GM23248 (cell line): ENCODE results near the gene EFNA1. TPM values are rescaled to one million over a fixed set of nuclear protein-coding genes. Genes with fewer than 3 reads are reported as not detected.
"Not testable (repeated sequence)": the region's sequence is repeated elsewhere in the genome, so short reads cannot be mapped to it uniquely, and the experiment has no call there.

Experiments used
- DNase-seq: peaks from one replicate; pipeline ENCODE4 v3.0.0-alpha.2; 2015
- H2AFZ ChIP-seq: fragments of 200-600 bp; sonication (generic); 2 replicates; pipeline ENCODE4 v1.6.1; 2016; ENCODE audit warnings: antibody characterized with exemption
- H3F3A ChIP-seq: fragments of 200-600 bp; sonication (generic); 2 replicates; pipeline ENCODE4 v1.6.1; 2016; ENCODE audit warnings: mild to moderate bottlenecking, antibody characterized with exemption, mixed run types; ENCODE audit not compliant: insufficient read depth
- H3K27ac ChIP-seq: fragments of 200-600 bp; sonication (generic); 2 replicates; pipeline ENCODE4 v1.5.1; 2016; ENCODE audit warnings: mild to moderate bottlenecking
- H3K27me3 ChIP-seq: fragments of 200-600 bp; sonication (generic); replicated peaks from 2 replicates; pipeline ENCODE4 v1.6.1; 2016; ENCODE audit warnings: mild to moderate bottlenecking; ENCODE audit not compliant: insufficient read depth
- H3K36me3 ChIP-seq: fragments of 200-600 bp; sonication (generic); 2 replicates; pipeline ENCODE4 v1.6.1; 2016; ENCODE audit warnings: low read depth, mild to moderate bottlenecking
- H3K4me1 ChIP-seq: fragments of 200-600 bp; sonication (generic); 2 replicates; pipeline ENCODE4 v1.6.1; 2016; ENCODE audit warnings: mild to moderate bottlenecking; ENCODE audit not compliant: insufficient read depth
- H3K4me2 ChIP-seq: fragments of 200-600 bp; sonication (generic); one replicate; pipeline ENCODE4 v1.6.1; 2016; ENCODE audit warnings: mild to moderate bottlenecking; ENCODE audit not compliant: unreplicated experiment
- H3K4me3 ChIP-seq: fragments of 200-600 bp; sonication (generic); 2 replicates; pipeline ENCODE4 v1.5.1; 2016; ENCODE audit warnings: mild to moderate bottlenecking
- H3K79me2 ChIP-seq: fragments of 200-600 bp; sonication (generic); 2 replicates; pipeline ENCODE4 v1.6.1; 2016; ENCODE audit warnings: mild to moderate bottlenecking; ENCODE audit not compliant: insufficient read depth
- H3K9ac ChIP-seq: fragments of 200-600 bp; sonication (generic); 2 replicates; pipeline ENCODE4 v1.6.1; 2016; ENCODE audit warnings: mild to moderate bottlenecking
- H3K9me2 ChIP-seq: fragments of 200-600 bp; sonication (generic); 2 replicates; pipeline ENCODE4 v1.6.1; 2016; ENCODE audit warnings: mixed run types, mild to moderate bottlenecking, moderate library complexity; ENCODE audit not compliant: insufficient read depth
- H3K9me3 ChIP-seq: fragments of 200-600 bp; sonication (generic); one replicate; pipeline ENCODE4 v1.6.1; 2017; ENCODE audit warnings: low read depth
- H4K20me1 ChIP-seq: fragments of 200-600 bp; sonication (generic); 2 replicates; pipeline ENCODE4 v1.6.0; 2016; ENCODE audit not compliant: insufficient read depth
- EZH2 ChIP-seq: fragments of 200-600 bp; sonication (generic); IDR thresholded peaks from 2 replicates; pipeline ENCODE4 v1.6.1; 2018; ENCODE audit warnings: antibody characterized with exemption, mild to moderate bottlenecking; ENCODE audit not compliant: insufficient read depth, poor library complexity, severe bottlenecking
- EZH2phosphoT487 ChIP-seq: fragments of 200-600 bp; sonication (generic); IDR thresholded peaks from 2 replicates; pipeline ENCODE4 v1.6.1; 2018; ENCODE audit warnings: antibody characterized with exemption, moderate library complexity, mild to moderate bottlenecking, low read depth; ENCODE audit not compliant: insufficient read depth
- WGBS, 2 experiments: methylation state at CpG; one replicate each; pipeline ENCODE4 v1.1.6; 2015 to 2017; ENCODE audit warnings: low lambda C conversion rate in 2 of 2, low coverage in 1 of 2; ENCODE audit errors: missing lambda C conversion rate in 2 of 2; 5-methylcytosine and 5-hydroxymethylcytosine counted together
- in situ Hi-C: fragments of 300-500 bp; cut with MboI; formaldehyde crosslinking; loops from 2 replicates; pipeline ENCODE4 v1.15.0; 2020
- polyA plus RNA-seq: library from polyadenylated mRNA; unstranded; fragments of >200 nt; fragmentation: Nextera tagmentation; extraction: Ambion mirVana; gene quantifications from 2 replicates; pipeline ENCODE4 v1.2.1, GENCODE V29; 2016
- total RNA-seq: library from RNA; depleted of rRNA; stranded (reverse); fragments of >200 nt; shearing (Covaris generic); gene quantifications from 2 replicates; pipeline ENCODE4 v1.2.3, GENCODE V29; 2014

The EFNA1 gene
- total and polyA plus RNA-seq, 2 experiments from 2014 or later, result not detected

DNA sequence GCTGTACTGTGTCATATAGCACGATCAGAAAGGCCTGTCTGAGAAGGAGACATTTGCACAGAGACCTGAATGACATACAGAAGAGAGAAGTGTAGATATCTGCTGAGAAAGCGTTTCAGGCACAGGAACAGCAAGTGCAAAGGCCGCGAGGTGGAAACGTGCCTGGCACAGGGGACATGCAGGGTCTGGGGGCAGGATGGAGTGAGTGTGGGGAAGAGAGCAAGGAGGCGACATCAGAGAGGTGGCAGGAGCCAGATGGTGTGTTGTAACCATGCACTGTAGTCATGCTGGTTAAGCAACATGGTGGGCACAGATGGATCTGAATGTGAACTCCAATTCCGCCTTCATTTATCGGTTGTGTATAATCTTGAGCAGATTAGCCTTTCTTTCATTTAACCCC, 32.5 kb downstream of the EFNA1 start:
- H3K9ac ChIP-seq, result no peak overlapping the region
- no peaks in the 10 kb centered on the region for H4K20me1 ChIP-seq
- H3K9me3 ChIP-seq, result no peaks in the 10 kb centered on the region
- no peaks in the 10 kb centered on the region for H3K4me1 ChIP-seq
- peaks cover 10% of the 10 kb centered on the region; the same call in 1 of the 2 replicates for H3K27me3 ChIP-seq
- no peak overlapping the region for H3K4me2 ChIP-seq
- no peak overlapping the region for H3K27ac ChIP-seq
- H3F3A ChIP-seq, result no peaks in the 10 kb centered on the region
- in situ Hi-C loops, result no loop called here
- no peak for TF ChIP-seq EZH2phosphoT487
- TF ChIP-seq EZH2, result no peak
- no peaks in the 10 kb centered on the region for H3K36me3 ChIP-seq
- WGBS, 2 experiments, result 48 to 55% methylated on average over 8 of the region's 8 CpGs
- H3K4me3 ChIP-seq, result no peak overlapping the region
- no peak overlapping the region for H2AFZ ChIP-seq
- no peak for DNase-seq
- no peaks in the 10 kb centered on the region for H3K79me2 ChIP-seq
- H3K9me2 ChIP-seq, result no peaks in the 10 kb centered on the region

DNA sequence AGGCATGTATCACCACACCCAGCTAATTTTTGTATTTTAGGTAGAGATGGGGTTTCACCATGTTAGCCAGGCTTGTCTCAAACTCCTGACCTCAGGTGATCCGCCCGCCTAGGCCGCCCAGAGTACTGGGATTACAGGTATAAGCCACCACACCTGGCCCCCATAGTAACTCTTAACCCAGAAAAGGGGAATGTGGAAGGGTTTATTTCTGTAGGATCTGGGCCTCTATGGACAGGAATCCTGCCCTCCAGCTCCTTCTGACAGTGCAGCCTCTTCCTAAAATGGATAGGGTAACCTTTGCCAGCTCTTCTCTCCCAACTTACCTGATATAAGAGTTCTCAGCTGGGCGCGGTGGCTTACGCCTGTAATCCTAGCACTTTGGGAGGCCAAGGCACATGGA, 35.0 kb downstream of the EFNA1 start:
- 92 to 95% methylated on average over 6 of the region's 6 CpGs for WGBS, 2 experiments
- H3K27me3 ChIP-seq, H3F3A ChIP-seq, H3K4me1 ChIP-seq, H3K36me3 ChIP-seq, H3K9me2 ChIP-seq, H3K79me2 ChIP-seq, H3K9ac ChIP-seq, H3K9me3 ChIP-seq, H3K4me2 ChIP-seq, DNase-seq, in situ Hi-C loops, H3K4me3 ChIP-seq, H4K20me1 ChIP-seq, H2AFZ ChIP-seq, H3K27ac ChIP-seq: not testable (repeated sequence)

DNA sequence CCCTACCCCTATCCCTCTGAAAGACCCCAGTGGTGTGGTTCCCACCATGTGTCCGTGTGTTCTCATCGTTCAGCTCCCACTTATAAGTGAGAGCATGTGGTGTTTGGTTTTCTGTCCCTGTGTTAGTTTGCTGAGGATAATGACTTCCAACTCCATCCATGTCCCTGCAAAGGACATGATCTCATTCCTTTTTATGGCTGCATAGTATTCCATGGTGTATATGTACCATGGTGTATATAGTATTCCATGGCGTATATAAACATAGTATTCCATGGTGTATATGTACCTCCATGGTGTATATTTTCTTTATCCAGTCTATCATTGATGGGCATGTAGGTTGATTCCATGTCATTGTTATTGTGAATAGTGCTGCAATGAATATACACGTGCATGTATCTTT, 36.1 kb downstream of the EFNA1 start:
- H3K36me3 ChIP-seq, H3K4me1 ChIP-seq, H3K4me3 ChIP-seq, H2AFZ ChIP-seq, in situ Hi-C loops, H3K27ac ChIP-seq, H3K9me2 ChIP-seq, H3K9me3 ChIP-seq, DNase-seq, H3K79me2 ChIP-seq, H3K27me3 ChIP-seq, H3K9ac ChIP-seq, H4K20me1 ChIP-seq, H3K4me2 ChIP-seq, H3F3A ChIP-seq: not testable (repeated sequence)
- 85 to 89% methylated on average over 4 of the region's 4 CpGs for WGBS, 2 experiments

DNA sequence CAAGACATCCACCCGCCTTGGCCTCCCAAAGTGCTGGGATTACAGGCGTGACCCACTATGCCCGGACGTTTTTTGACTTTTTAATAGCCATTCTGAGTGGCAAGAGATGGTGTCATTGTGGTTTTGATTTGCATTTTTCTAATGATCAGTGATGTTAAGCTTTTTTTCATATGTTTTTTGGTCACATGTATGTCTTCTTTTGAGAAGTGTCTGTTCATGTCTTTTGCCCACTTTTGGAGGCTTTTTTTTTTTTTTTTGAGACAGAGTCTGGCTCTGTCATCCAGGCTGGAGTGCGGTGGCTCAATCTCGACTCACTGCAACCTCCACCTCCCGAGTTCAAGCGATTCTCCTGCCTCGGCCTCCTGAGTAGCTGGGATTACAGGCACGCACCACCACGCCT, 36.9 kb downstream of the EFNA1 start:
- H3K9me3 ChIP-seq, H3K4me2 ChIP-seq, DNase-seq, H3K27ac ChIP-seq, H3K4me1 ChIP-seq, H3K9ac ChIP-seq, H3K36me3 ChIP-seq, H2AFZ ChIP-seq, H3K79me2 ChIP-seq, H3K9me2 ChIP-seq, H4K20me1 ChIP-seq, H3K27me3 ChIP-seq, H3K4me3 ChIP-seq: not testable (repeated sequence)
- H3F3A ChIP-seq, result peaks cover 16% of the 10 kb centered on the region
- in situ Hi-C loops, result loop anchor here (5.0 kb wide), 1 partner anchor 72 kb away; no protein-coding TSS in a partner anchor
- 86 to 91% methylated on average over 11 of the region's 11 CpGs for whole genome bisulfite sequencing, 2 experiments

DNA sequence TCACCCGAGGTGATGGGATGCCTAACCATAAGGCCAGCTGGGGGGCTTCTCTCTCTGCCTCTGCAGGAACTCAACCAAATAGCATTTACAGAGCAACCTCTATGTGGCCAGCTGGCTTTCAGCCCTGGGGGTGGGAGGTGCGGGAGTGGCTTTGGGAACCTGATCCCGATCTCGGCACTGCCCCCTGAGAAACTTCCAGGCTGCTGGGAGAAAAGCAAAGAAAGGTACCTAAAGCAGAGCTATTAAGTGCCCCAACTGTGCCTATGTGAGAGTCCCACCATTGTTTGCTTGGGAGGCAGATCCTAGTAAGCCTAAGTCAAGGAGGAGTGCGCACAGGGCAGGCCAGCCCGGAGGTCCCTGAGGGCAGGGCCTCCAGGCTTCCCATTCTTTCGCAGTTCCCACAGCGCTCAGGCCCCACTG, 38.4 kb downstream of the EFNA1 start:
- Histone ChIP-seq H3K9ac (no peak overlapping the region), H3K9me3 (no peaks in the 10 kb centered on the region), H3K4me3 (no peak overlapping the region), H3K27me3 (no peaks in the 10 kb centered on the region), H4K20me1 (no peaks in the 10 kb centered on the region), H3K4me2 (no peak overlapping the region), H3K36me3 (peaks cover 6% of the 10 kb centered on the region; the same call in 1 of the 2 replicates), H3K4me1 (no peaks in the 10 kb centered on the region), H3K9me2 (no peaks in the 10 kb centered on the region), H3K79me2 (peaks cover 12% of the 10 kb centered on the region), H2AFZ (no peak overlapping the region), H3K27ac (no peak overlapping the region), H3F3A (peaks cover 17% of the 10 kb centered on the region)
- in situ Hi-C loops, result loop anchor here (5.0 kb wide), 1 partner anchor 74 kb away; no protein-coding TSS in a partner anchor
- WGBS, 2 experiments, result 77 to 84% methylated on average over 8 of the region's 8 CpGs
- TF ChIP-seq EZH2 (no peak), EZH2phosphoT487 (no peak)
- DNase-seq, result no peak
